Body of pancreas (tissue), 4 donors: ENCODE data around the gene HDGFL3. TPM values are rescaled to one million over a fixed set of nuclear protein-coding genes. Genes with fewer than 3 reads are reported as not detected.
"Not testable (repeated sequence)": the region's sequence is repeated elsewhere in the genome, so short reads cannot be mapped to it uniquely, and the experiment has no call there.

ENCODE experiments used
- ATAC-seq: fragments of 150-250 bp; one replicate; pipeline ENCODE4 v1.9.1; 2016
- DNase-seq, 4 donors: peaks; one replicate each; pipeline ENCODE4 v3.0.0-alpha.2; 2019
- H3K27ac ChIP-seq, 4 donors: fragments of 200-600 bp; sonication (generic); 1 replicate in 3 of 4; 2 replicates in 1 of 4; pipeline versions ENCODE4 v1.5.1 to v1.6.1; 2016 to 2019; ENCODE audit warnings: mild to moderate bottlenecking in 1 of 4, mixed read lengths in 1 of 4, moderate library complexity in 1 of 4
- H3K27me3 ChIP-seq, 2 donors: fragments of 200-600 bp; sonication (generic); one replicate each; pipeline ENCODE4 v1.6.0; 2016; ENCODE audit warnings: mild to moderate bottlenecking in 1 of 2
- H3K36me3 ChIP-seq, 2 donors: fragments of 200-600 bp; sonication (generic); replicated peaks in 1 of 2; 2 replicates each; pipeline ENCODE4 v1.5.1; 2016; ENCODE audit warnings: low read depth in 2 of 2; ENCODE audit not compliant: insufficient read depth in 1 of 2
- H3K4me1 ChIP-seq: fragments of 200-600 bp; sonication (generic); one replicate; pipeline ENCODE4 v1.6.0; 2016
- H3K4me3 ChIP-seq, 2 donors: fragments of 200-600 bp; sonication (generic); 1 replicate in 1 of 2; 2 replicates in 1 of 2; pipeline ENCODE4 v1.5.1; 2016 to 2019
- H3K9me3 ChIP-seq, 3 donors: fragments of 200-600 bp; sonication (generic); 1 replicate in 2 of 3; 2 replicates in 1 of 3; pipeline ENCODE4 v1.5.1; 2016
- CTCF ChIP-seq, 7 experiments: fragments of 450-650 bp in 4 of 7; fragments of 200-600 bp in 3 of 7; sonication (generic) in 3 of 7; IDR thresholded peaks; one replicate each; pipeline ENCODE4 v1.5.1; 2016 to 2019; ENCODE audit warnings: antibody characterized with exemption in 7 of 7
- POLR2A ChIP-seq, 3 donors: fragments of 450-650 bp; IDR thresholded peaks; one replicate each; pipeline ENCODE4 v1.6.1; 2016; ENCODE audit warnings: antibody characterized with exemption in 3 of 3, mild to moderate bottlenecking in 2 of 3
- WGBS, 2 donors: methylation state at CpG; one replicate each; pipeline ENCODE4 v1.1.5; 2017; 5-methylcytosine and 5-hydroxymethylcytosine counted together
- intact Hi-C: fragments of 100-400 bp; cut with DNase I; formaldehyde crosslinking; loops from one replicate; pipeline ENCODE4 v1.15.1; 2023
- total RNA-seq, 2 donors: library from RNA; depleted of rRNA; stranded (reverse); fragments of >200 nt; gene quantifications; one replicate each; pipeline ENCODE4 v1.1.0, GENCODE V29; 2016

HDGFL3 gene
- total RNA-seq, 2 donors from 2014 or later: 10.4 to 22.7 TPM

DNA sequence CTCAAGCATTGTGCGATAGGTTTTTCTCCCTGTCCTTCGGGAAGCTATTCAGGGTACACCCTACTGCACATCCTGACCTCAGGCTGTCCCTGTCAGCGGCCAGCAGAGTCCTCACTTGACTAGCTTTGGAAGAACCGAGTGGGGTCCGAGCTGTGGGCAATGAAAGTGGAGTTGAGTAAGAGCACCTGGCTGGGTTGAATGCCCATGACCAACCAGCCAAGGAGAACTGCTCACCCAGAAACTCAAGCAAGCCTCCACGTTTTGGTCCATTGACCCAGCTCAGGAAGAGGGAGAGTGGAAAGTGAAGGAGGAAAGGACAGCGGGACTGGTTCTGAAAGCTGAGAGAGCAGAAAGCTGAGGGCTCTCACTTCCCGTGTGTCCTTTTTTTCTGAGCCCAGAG, 36.0 kb upstream of the HDGFL3 start:
- no peak for DNase-seq
- no peak for ATAC-seq
- WGBS, 2 donors: 58 to 61% methylated on average over 8 of the region's 8 CpGs

GRCh38 chr15:83230242-83230641, 22.6 kb upstream of the HDGFL3 start:
- Histone ChIP-seq H3K9me3 (no peaks in the 10 kb centered on the region), H3K27me3 (no peaks in the 10 kb centered on the region), H3K27ac (no peak overlapping the region), H3K4me1 (no peaks in the 10 kb centered on the region), H3K36me3 (no peaks in the 10 kb centered on the region), H3K4me3 (no peak overlapping the region)
- TF ChIP-seq POLR2A (IDR thresholded peaks at IDR 0.05): no peak
- TF ChIP-seq CTCF (IDR thresholded peaks at IDR 0.05): no peak
- no peak for DNase-seq
- 91 to 95% methylated on average over 21 of the region's 21 CpGs for WGBS, 2 donors
- intact Hi-C loops: no loop called here
- ATAC-seq: no peak

More for the DNA sequence above, 36.0 kb upstream of the HDGFL3 start:
- Histone ChIP-seq H3K36me3 (no peaks in the 10 kb centered on the region), H3K4me1 (peaks cover 4% of the 10 kb centered on the region), H3K27ac (no peak overlapping the region), H3K4me3 (no peak overlapping the region), H3K9me3 (peaks cover 0 to 5% (median 0%) of the 10 kb centered on the region in 3 donors), H3K27me3 (no peaks in the 10 kb centered on the region)
- no peak for TF ChIP-seq POLR2A (IDR thresholded peaks at IDR 0.05)
- TF ChIP-seq CTCF (IDR thresholded peaks at IDR 0.05): no peak
- intact Hi-C loops: no loop called here

GRCh38 chr15:83225449-83225848, 17.8 kb upstream of the HDGFL3 start:
- Histone ChIP-seq H3K36me3 (no peaks in the 10 kb centered on the region), H3K27me3 (no peaks in the 10 kb centered on the region), H3K27ac (no peak overlapping the region), H3K4me1 (no peaks in the 10 kb centered on the region), H3K4me3 (no peak overlapping the region), H3K9me3 (no peaks in the 10 kb centered on the region)
- WGBS, 2 donors: 68 to 81% methylated on average over 9 of the region's 9 CpGs
- no peak for ATAC-seq
- TF ChIP-seq POLR2A (IDR thresholded peaks at IDR 0.05) (no peak), CTCF (IDR thresholded peaks at IDR 0.05) (no peak)
- intact Hi-C loops: no loop called here
- no peak for DNase-seq

- 86 to 88% methylated on average over 8 to 9 of the region's 9 CpGs for WGBS, 2 donors
- H3K27ac ChIP-seq, H3K9me3 ChIP-seq, H3K36me3 ChIP-seq, H3K4me3 ChIP-seq, H3K27me3 ChIP-seq, intact Hi-C loops, ATAC-seq, DNase-seq, H3K4me1 ChIP-seq: not testable (repeated sequence)
Observed at GRCh38 chr15:83221781-83222180, 14.2 kb upstream of the HDGFL3 start.

- DNase-seq (no peak), ATAC-seq (no peak)
- intact Hi-C loops: no loop called here
- Histone ChIP-seq H3K27ac (no peak overlapping the region), H3K9me3 (no peaks in the 10 kb centered on the region), H3K27me3 (no peaks in the 10 kb centered on the region), H3K4me1 (no peaks in the 10 kb centered on the region), H3K36me3 (no peaks in the 10 kb centered on the region), H3K4me3 (no peak overlapping the region)
- 83 to 89% methylated on average over 1 of the region's 1 CpG for WGBS, 2 donors
- no peak for TF ChIP-seq CTCF (IDR thresholded peaks at IDR 0.05)
- no peak for TF ChIP-seq POLR2A (IDR thresholded peaks at IDR 0.05)
Observed at GRCh38 chr15:83219026-83219425, 11.4 kb upstream of the HDGFL3 start.
